Ovary (tissue), 9 donors: ENCODE results near the gene INTS6. TPM values are rescaled to one million over a fixed set of nuclear protein-coding genes. Genes with fewer than 3 reads are reported as not detected.

Source experiments
- DNase-seq, 5 donors: peaks; one replicate each; pipeline ENCODE4 v3.0.0-alpha.2; 2019 to 2020
- H3K27ac ChIP-seq, 2 donors: fragments of 200-600 bp; one replicate each; pipeline versions ENCODE4 v1.5.1 to v1.8.0; 2019 to 2022
- H3K27me3 ChIP-seq: fragments of 200-600 bp; one replicate; pipeline ENCODE4 v1.8.0; 2022
- H3K36me3 ChIP-seq: fragments of 200-600 bp; sonication (generic); one replicate; pipeline ENCODE4 v1.5.1; 2019
- H3K4me1 ChIP-seq: one replicate; pipeline ENCODE4 v1.8.1; 2013; ENCODE audit warnings: mild to moderate bottlenecking, moderate library complexity; ENCODE audit not compliant: insufficient read depth
- H3K4me3 ChIP-seq: fragments of 200-600 bp; sonication (generic); one replicate; pipeline ENCODE4 v1.5.1; 2017
- H3K9me3 ChIP-seq, 2 donors: fragments of 200-600 bp in 1 of 2; sonication (generic) in 1 of 2; one replicate each; pipeline versions ENCODE4 v1.5.1 to v1.8.1; 2013 to 2019; ENCODE audit warnings: mild to moderate bottlenecking in 1 of 2, moderate library complexity in 1 of 2
- EP300 ChIP-seq: sonication (generic); formaldehyde crosslinking; IDR thresholded peaks from one replicate; pipeline ENCODE4 v1.6.1; 2017; ENCODE audit warnings: antibody characterized with exemption
- POLR2A ChIP-seq: fragments of 450-650 bp; IDR thresholded peaks from one replicate; pipeline ENCODE4 v1.6.1; 2017; ENCODE audit warnings: antibody characterized with exemption, mild to moderate bottlenecking, moderate library complexity
- WGBS, 3 donors: extraction: QIAGEN DNeasy Blood & Tissue Kit in 1 of 3; methylation state at CpG; one replicate each; pipeline versions ENCODE4 v1.1.5 to v1.1.7; 2013 to 2017; 5-methylcytosine and 5-hydroxymethylcytosine counted together
- intact Hi-C, 4 donors: fragments of 100-400 bp; cut with DNase I; formaldehyde crosslinking; loops; one replicate each; pipeline versions ENCODE4 v1.11.0 to v1.15.1; 2022 to 2023
- polyA plus RNA-seq, 2 donors: library from polyadenylated mRNA; stranded (reverse); fragments of 200-250 nt in 1 of 2; fragments of 350-450 nt in 1 of 2; fragmentation: Illumina TruSeq in 1 of 2; extraction: RNeasy Lipid Tissue Mini Kit (QIAGEN cat#74804) in 1 of 2; gene quantifications; one replicate each; pipeline ENCODE4 v1.2.3, GENCODE V29; 2013 to 2014
- total RNA-seq, 7 donors: library from RNA; depleted of rRNA in 2 of 7; stranded (reverse); fragments of >200 nt in 2 of 7; fragmentation: NEBNext Ultra II Directional in 3 of 7; extraction: Animal tissue kit (Norgen Biotek cat#: 25700) in 3 of 7; gene quantifications; one replicate each; pipeline versions ENCODE4 v1.1.0 to v1.2.4, GENCODE V29; 2016 to 2023
- TF ChIP-seq, protein P1 (sequence below), 3 donors: fragments of 450-650 bp in 2 of 3; fragments of 200-600 bp in 1 of 3; IDR thresholded peaks; one replicate each; pipeline versions ENCODE4 v1.5.1 to v1.8.0; 2016 to 2022; ENCODE audit warnings: antibody characterized with exemption in 3 of 3, mild to moderate bottlenecking in 1 of 3
- donor health status: DM: no; HTN: no; CAD: no; lungs with moderate emphysema.
- donor health status: DM: no; HTN: no; CAD: no.
- donor health status: Bipolar disorder and iron deficiency.
- donor health status: DM: yes; HTN: yes; CAD: no.
- donor health status: DM: no; HTN: no; CAD: no.
- donor health status: DM: yes; HTN: yes; CAD: no.

Gene INTS6
- total and polyA plus RNA-seq, 9 donors, result 11.2 to 38.9 (median 29.2) TPM

DNA sequence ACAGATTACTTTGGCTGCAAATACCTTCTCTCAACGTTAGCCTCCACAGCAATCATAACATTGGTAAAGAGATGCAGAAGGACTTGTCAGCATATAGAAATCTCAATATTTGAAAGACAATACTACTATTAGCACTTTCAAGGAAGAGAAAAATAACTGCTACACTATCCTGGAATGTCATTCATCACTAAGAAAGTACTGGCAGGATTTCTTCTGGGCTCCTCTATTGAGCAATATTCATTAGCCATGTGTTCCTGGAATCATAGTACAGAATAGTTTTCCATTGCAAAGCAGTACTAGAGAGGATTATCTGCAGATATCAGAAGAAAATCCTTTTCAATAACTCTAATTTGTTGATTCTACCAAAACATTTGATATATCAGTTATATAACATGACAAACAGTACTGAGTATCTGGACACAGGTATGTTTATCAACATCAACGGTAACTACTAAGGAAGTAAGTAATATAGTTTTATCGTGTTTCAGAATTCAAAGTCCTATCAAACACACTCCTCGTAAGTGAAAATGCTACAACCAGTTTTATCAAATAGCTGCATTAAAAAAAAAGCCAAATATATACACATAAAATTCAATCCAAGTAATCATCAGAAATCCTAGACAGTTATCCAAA lies 27.3 kb downstream of the INTS6 start:
- no peaks in the 10 kb centered on the region for H3K9me3 ChIP-seq
- H3K4me1 ChIP-seq, result no peaks in the 10 kb centered on the region
- H3K27ac ChIP-seq, result no peak overlapping the region
- H3K27me3 ChIP-seq, result no peaks in the 10 kb centered on the region
- H3K36me3 ChIP-seq, result no peaks in the 10 kb centered on the region
- 62 to 64% (median 64%) methylated on average over 4 of the region's 4 CpGs for WGBS, 3 donors
- H3K4me3 ChIP-seq, result no peak overlapping the region
- intact Hi-C loops, result no loop called here
- no peak for DNase-seq
- TF ChIP-seq POLR2A, result no peak
- TF ChIP-seq EP300, result no peak
- TF ChIP-seq, protein P1, sequence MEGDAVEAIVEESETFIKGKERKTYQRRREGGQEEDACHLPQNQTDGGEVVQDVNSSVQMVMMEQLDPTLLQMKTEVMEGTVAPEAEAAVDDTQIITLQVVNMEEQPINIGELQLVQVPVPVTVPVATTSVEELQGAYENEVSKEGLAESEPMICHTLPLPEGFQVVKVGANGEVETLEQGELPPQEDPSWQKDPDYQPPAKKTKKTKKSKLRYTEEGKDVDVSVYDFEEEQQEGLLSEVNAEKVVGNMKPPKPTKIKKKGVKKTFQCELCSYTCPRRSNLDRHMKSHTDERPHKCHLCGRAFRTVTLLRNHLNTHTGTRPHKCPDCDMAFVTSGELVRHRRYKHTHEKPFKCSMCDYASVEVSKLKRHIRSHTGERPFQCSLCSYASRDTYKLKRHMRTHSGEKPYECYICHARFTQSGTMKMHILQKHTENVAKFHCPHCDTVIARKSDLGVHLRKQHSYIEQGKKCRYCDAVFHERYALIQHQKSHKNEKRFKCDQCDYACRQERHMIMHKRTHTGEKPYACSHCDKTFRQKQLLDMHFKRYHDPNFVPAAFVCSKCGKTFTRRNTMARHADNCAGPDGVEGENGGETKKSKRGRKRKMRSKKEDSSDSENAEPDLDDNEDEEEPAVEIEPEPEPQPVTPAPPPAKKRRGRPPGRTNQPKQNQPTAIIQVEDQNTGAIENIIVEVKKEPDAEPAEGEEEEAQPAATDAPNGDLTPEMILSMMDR (IDR thresholded peaks at IDR 0.05), result no peak

DNA sequence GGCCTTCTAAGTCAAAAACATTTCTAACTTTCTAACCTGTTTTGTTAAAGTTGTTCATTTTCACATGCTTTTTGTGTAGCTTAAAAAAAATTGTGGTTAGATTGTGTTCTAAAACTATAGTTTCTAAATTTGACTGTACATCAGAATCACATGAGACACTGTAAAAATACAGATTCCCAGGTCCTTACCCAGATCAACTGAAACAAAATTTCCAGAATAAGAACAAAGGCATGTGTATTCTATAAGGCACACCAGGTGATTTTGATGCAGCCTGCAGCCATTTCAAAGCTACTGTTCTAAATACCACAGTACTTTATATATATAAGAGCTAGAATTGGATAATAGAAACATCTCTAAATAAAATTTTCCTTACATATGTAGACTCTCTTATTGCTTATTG lies 29.1 kb downstream of the INTS6 start:
- H3K4me3 ChIP-seq, result no peak overlapping the region
- H3K27ac ChIP-seq, result no peak overlapping the region
- intact Hi-C loops, result no loop called here
- no peaks in the 10 kb centered on the region for H3K27me3 ChIP-seq
- H3K36me3 ChIP-seq, result no peaks in the 10 kb centered on the region
- DNase-seq, result no peak
- TF ChIP-seq, protein P1 (IDR thresholded peaks at IDR 0.05), result no peak
- TF ChIP-seq EP300, result no peak
- no peak for TF ChIP-seq POLR2A
- no peaks in the 10 kb centered on the region for H3K9me3 ChIP-seq
- no peaks in the 10 kb centered on the region for H3K4me1 ChIP-seq

DNA sequence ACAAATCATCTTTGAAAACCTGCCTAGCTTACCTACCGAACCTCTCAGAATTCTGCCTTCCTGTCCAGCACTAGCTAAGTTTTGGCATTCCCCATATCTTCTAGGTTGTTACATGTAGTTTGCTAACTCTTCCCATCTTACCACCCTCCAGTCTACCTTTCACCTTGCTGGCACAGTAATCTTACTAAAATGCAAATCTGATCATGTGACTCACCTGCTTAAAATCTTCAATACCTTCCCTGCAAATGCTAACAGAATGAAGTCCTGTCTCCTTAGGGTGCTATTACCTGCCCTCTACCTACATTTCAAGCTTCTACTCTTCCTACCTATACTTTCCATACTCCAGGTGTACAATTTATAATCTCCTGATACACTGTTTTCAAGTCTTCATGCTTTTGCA lies 30.4 kb downstream of the INTS6 start:
- TF ChIP-seq, protein P1 (IDR thresholded peaks at IDR 0.05), result no peak
- no peak for TF ChIP-seq POLR2A
- TF ChIP-seq EP300, result no peak
- intact Hi-C loops, result no loop called here
- no peak for DNase-seq
- Histone ChIP-seq H3K36me3 (no peaks in the 10 kb centered on the region), H3K9me3 (no peaks in the 10 kb centered on the region), H3K27ac (no peak overlapping the region), H3K4me3 (no peak overlapping the region), H3K27me3 (no peaks in the 10 kb centered on the region), H3K4me1 (no peaks in the 10 kb centered on the region)
- WGBS, 3 donors, result 90 to 95% (median 91%) methylated on average over 1 of the region's 1 CpG

DNA sequence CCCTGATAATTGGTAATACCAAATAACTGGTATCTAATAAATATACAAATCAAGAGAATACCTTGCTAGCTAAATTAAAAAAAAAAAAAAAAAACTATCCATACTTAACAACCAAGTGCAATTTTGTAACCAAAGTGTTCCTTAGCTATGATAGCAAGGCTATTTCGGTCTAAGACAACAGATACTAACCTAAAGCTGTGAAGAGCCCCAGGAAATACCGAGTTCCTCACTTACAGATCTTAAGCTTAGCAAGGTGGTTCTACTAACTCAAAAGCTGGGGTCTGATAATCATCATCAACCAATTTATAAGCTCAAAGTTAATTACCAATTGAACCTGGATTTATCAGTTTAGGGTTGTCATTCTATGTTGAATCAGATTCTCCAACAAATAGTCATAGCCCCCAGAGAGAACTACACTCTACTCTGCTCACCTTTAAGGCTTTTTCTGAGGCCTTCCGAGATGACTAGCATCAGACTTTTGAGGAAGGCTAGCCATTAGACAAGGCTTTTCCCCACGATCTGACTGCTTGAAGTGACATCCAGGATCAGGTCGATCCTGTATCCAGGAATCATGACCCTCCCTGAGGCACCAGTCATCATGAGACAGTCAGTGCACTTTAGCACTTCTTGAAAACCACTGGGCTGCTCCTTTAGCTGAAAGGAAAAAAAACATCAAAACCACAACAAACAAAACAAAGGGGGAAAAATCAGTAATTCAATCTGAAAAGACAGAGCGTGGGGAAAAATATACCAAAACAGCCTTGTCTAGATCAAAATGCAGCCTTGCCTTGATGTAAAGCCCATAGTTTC lies 31.9 kb downstream of the INTS6 start:
- TF ChIP-seq POLR2A (no peak), EP300 (no peak)
- TF ChIP-seq, protein P1 (IDR thresholded peaks at IDR 0.05), result no peak
- Histone ChIP-seq H3K27me3 (no peaks in the 10 kb centered on the region), H3K4me1 (no peaks in the 10 kb centered on the region), H3K4me3 (no peak overlapping the region), H3K9me3 (no peaks in the 10 kb centered on the region), H3K27ac (no peak overlapping the region), H3K36me3 (no peaks in the 10 kb centered on the region)
- DNase-seq, result no peak
- intact Hi-C loops, result no loop called here
- whole genome bisulfite sequencing, 3 donors, result 84 to 86% (median 85%) methylated on average over 6 of the region's 6 CpGs
